ENCODE data around the gene ARPP19. TPM values are rescaled to one million over a fixed set of nuclear protein-coding genes. Genes with fewer than 3 reads are reported as not detected.

Gene ARPP19
- polyA plus RNA-seq, 1 of the 3 experiments (the other 2 are of a cell fraction), result 29.0 TPM

GRCh38 chr15:52559022-52559421, 9.8 kb downstream of the ARPP19 start:
- no peak for DNase-seq
- H3K9ac ChIP-seq, result no peak overlapping the region
- peaks cover 99% of the 10 kb centered on the region for H3K79me2 ChIP-seq (ENCODE audit: insufficient read depth)
- H3K4me2 ChIP-seq, result no peak overlapping the region
- peaks cover 71% of the 10 kb centered on the region for H4K20me1 ChIP-seq (ENCODE audit: insufficient read depth)
- POLR2A ChIA-PET, result no interaction called here
- no peak overlapping the region for H3K4me3 ChIP-seq (ENCODE audit: low read depth in 2 of 2, low read length in 1 of 2)
- H3K4me1 ChIP-seq (ENCODE audit: control insufficient read depth in 1 of 2, insufficient read depth in 2 of 2, low read depth in 1 of 2, low read length in 1 of 2), result peaks cover 13 to 18% of the 10 kb centered on the region in 2 experiments; a peak in 3 of 4 replicates
- H3F3A ChIP-seq (replicated peaks; ENCODE audit: insufficient read depth), result peaks cover 19% of the 10 kb centered on the region
- no peaks in the 10 kb centered on the region for H3K27me3 ChIP-seq (ENCODE audit: insufficient read depth)
- 86% methylated on average over 6 of the region's 6 CpGs for WGBS (ENCODE audit: low lambda C conversion rate)
- peaks cover 30 to 43% of the 10 kb centered on the region in 2 experiments for H3K36me3 ChIP-seq (replicated peaks in 1 of 2; ENCODE audit: control insufficient read depth in 1 of 2, insufficient read depth in 2 of 2, low read length in 1 of 2)
- H3K9me2 ChIP-seq, result no peaks in the 10 kb centered on the region
- peak overlapping the region in 1 of 2 experiments; percentile 2; a peak in 1 of 4 replicates for H3K27ac ChIP-seq (ENCODE audit: low read depth in 2 of 2, low read length in 1 of 2)
- CTCF ChIA-PET, result interaction anchor here (1.6 kb wide), 1 partner anchor 104 kb away, joined by 3 read pairs; no protein-coding TSS in a partner anchor
- no peak overlapping the region for H2AFZ ChIP-seq (ENCODE audit: low read depth)
- no peaks in the 10 kb centered on the region for H3K9me3 ChIP-seq
- no peak for TF ChIP-seq FOXM1 (IDR thresholded peaks at IDR 0.05; ENCODE audit: low read depth)
- TF ChIP-seq FOXJ3 (CRISPR knock-in tag; IDR thresholded peaks at IDR 0.05), result no peak
- TF ChIP-seq PBX3 (IDR thresholded peaks at IDR 0.05), result no peak
- no peak for TF ChIP-seq RAD21 (IDR thresholded peaks at IDR 0.05; ENCODE audit: low read length)
- TF ChIP-seq SMC3 (IDR thresholded peaks at IDR 0.05; ENCODE audit: low read depth, low read length), result no peak
- TF ChIP-seq CTCF (IDR thresholded peaks at IDR 0.05), result no peak
- no peak for TF ChIP-seq ELF1 (IDR thresholded peaks at IDR 0.05)
- no peak for TF ChIP-seq FOSL2 (IDR thresholded peaks at IDR 0.05; ENCODE audit: borderline replicate concordance, low read depth)
- TF ChIP-seq MEF2A (IDR thresholded peaks at IDR 0.05; ENCODE audit: borderline replicate concordance, low read depth), result no peak
- no peak for TF ChIP-seq ZBTB33 (IDR thresholded peaks at IDR 0.05; ENCODE audit: borderline replicate concordance, low read depth)
- no peak for TF ChIP-seq EZH2phosphoT487 (IDR thresholded peaks at IDR 0.05; ENCODE audit: borderline replicate concordance, low read depth)
- TF ChIP-seq RXRA (IDR thresholded peaks at IDR 0.05; ENCODE audit: borderline replicate concordance, low read depth), result no peak
- TF ChIP-seq TAF1 (IDR thresholded peaks at IDR 0.05; ENCODE audit: borderline replicate concordance, low read depth, low read length), result no peak
- TF ChIP-seq GABPA (IDR thresholded peaks at IDR 0.05; ENCODE audit: low read depth), result no peak
- no peak for TF ChIP-seq USF1 (IDR thresholded peaks at IDR 0.05; ENCODE audit: borderline replicate concordance, low read depth)
- TF ChIP-seq RCOR1 (IDR thresholded peaks at IDR 0.05; ENCODE audit: low read length), result no peak
- no peak for TF ChIP-seq NRF1 (IDR thresholded peaks at IDR 0.05; ENCODE audit: low read depth, low read length)
- no peak for TF ChIP-seq TCF12 (IDR thresholded peaks at IDR 0.05)
- no peak for TF ChIP-seq CHD2 (IDR thresholded peaks at IDR 0.05; ENCODE audit: low read length, partially characterized antibody)
- TF ChIP-seq MXI1 (IDR thresholded peaks at IDR 0.05; ENCODE audit: low read depth, low read length), result no peak
